GM21515 (cell line): ENCODE results near the gene BOD1.
"Not testable (repeated sequence)": the region's sequence is repeated elsewhere in the genome, so short reads cannot be mapped to it uniquely, and the experiment has no call there.

Source experiments
- ATAC-seq: cut with Tn5 transposase; IDR thresholded peaks from one replicate; pipeline ENCODE4 v1.9.1; 2021; ENCODE audit not compliant: unreplicated experiment

The BOD1 gene

GRCh38 chr5:173618927-173619519 is 2.6 kb upstream of the BOD1 start:
- ATAC-seq, result no peak

- ATAC-seq, result peak; percentile 66
Observed at GRCh38 chr5:173615884-173616576, 420 bp downstream of the BOD1 start.

- no peak for ATAC-seq
Observed at GRCh38 chr5:173614591-173614990, 1.9 kb downstream of the BOD1 start.

GRCh38 chr5:173613433-173614159 is 2.9 kb downstream of the BOD1 start:
- no peak for ATAC-seq

- no peak for ATAC-seq
Observed at GRCh38 chr5:173612948-173613347, 3.5 kb downstream of the BOD1 start.

- ATAC-seq, result no peak
Observed at GRCh38 chr5:173611706-173612105, 4.7 kb downstream of the BOD1 start.

- ATAC-seq, result no peak
Observed at GRCh38 chr5:173604141-173604540, 12.3 kb downstream of the BOD1 start.

- no peak for ATAC-seq
Observed at GRCh38 chr5:173602423-173602822, 14.0 kb downstream of the BOD1 start.

- ATAC-seq, result no peak
Observed at GRCh38 chr5:173598686-173599085, 17.8 kb downstream of the BOD1 start.

- no peak for ATAC-seq
Observed at GRCh38 chr5:173597304-173597703, 19.1 kb downstream of the BOD1 start.

- ATAC-seq, result no peak
Observed at GRCh38 chr5:173595841-173596240, 20.6 kb downstream of the BOD1 start.

GRCh38 chr5:173594061-173594460 is 22.4 kb downstream of the BOD1 start:
- ATAC-seq, result no peak

GRCh38 chr5:173592050-173592669 is 24.3 kb downstream of the BOD1 start:
- ATAC-seq, result no peak

GRCh38 chr5:173591056-173591514 is 25.4 kb downstream of the BOD1 start:
- ATAC-seq, result no peak

GRCh38 chr5:173590436-173591055 is 25.9 kb downstream of the BOD1 start:
- ATAC-seq, result no peak

- not testable (repeated sequence) for ATAC-seq
Observed at GRCh38 chr5:173586133-173586532, 30.3 kb downstream of the BOD1 start.

- no peak for ATAC-seq
Observed at GRCh38 chr5:173583346-173583745, 33.1 kb downstream of the BOD1 start.

GRCh38 chr5:173582216-173583111 is 34.0 kb downstream of the BOD1 start:
- ATAC-seq, result no peak

GRCh38 chr5:173581408-173582215 is 34.8 kb downstream of the BOD1 start:
- ATAC-seq, result peak; percentile 55
